Stimulated activated CD8-positive, alpha-beta memory T cell treated with anti-CD3 and anti-CD28 coated beads, Interleukin-15, amount 100 ng/mL, for 24 hours (primary cell): Measurements from ENCODE around the gene CLDND2.

Experiments
- DNase-seq: peaks from one replicate; pipeline ENCODE4 v3.0.0-alpha.2; 2020; ENCODE audit warnings: low read depth

Gene CLDND2

GRCh38 chr19:51382004-51382403 is 13.2 kb upstream of the CLDND2 start:
- no peak for DNase-seq

GRCh38 chr19:51380379-51380778 is 11.6 kb upstream of the CLDND2 start:
- no peak for DNase-seq

GRCh38 chr19:51377422-51377821 is 8.6 kb upstream of the CLDND2 start:
- no peak for DNase-seq

- no peak for DNase-seq
Observed at GRCh38 chr19:51375504-51376221, 6.9 kb upstream of the CLDND2 start.

- no peak for DNase-seq
Observed at GRCh38 chr19:51372649-51373504, 4.1 kb upstream of the CLDND2 start, which contains the start of gene NKG7. NKG7 (minus strand) TSS chr19:51372654; CDS start chr19:51372535, 119 bp downstream.

- no peak for DNase-seq
Observed at GRCh38 chr19:51372021-51372648, 3.3 kb upstream of the CLDND2 start.

GRCh38 chr19:51371186-51371690 is 2.4 kb upstream of the CLDND2 start:
- no peak for DNase-seq

- no peak for DNase-seq
Observed at GRCh38 chr19:51370230-51370629, 1.4 kb upstream of the CLDND2 start.

GRCh38 chr19:51367565-51368365 is 1.0 kb downstream of the CLDND2 start:
- DNase-seq = peak; percentile 97

- no peak for DNase-seq
Observed at GRCh38 chr19:51367255-51367564, 1.6 kb downstream of the CLDND2 start.

- DNase-seq = peak; percentile 76
Observed at GRCh38 chr19:51366389-51367254, 2.2 kb downstream of the CLDND2 start.

GRCh38 chr19:51365965-51366388 is 2.8 kb downstream of the CLDND2 start, which contains the start of gene ETFB:
ETFB (minus strand) TSS chr19:51366388; CDS start chr19:51366326, 62 bp downstream.
- DNase-seq = no peak

- DNase-seq = no peak
Observed at GRCh38 chr19:51365211-51365964, 3.4 kb downstream of the CLDND2 start.

GRCh38 chr19:51364200-51365106 is 4.3 kb downstream of the CLDND2 start:
- DNase-seq = no peak

GRCh38 chr19:51361239-51361638 is 7.6 kb downstream of the CLDND2 start:
- DNase-seq = no peak

GRCh38 chr19:51359294-51359693 is 9.5 kb downstream of the CLDND2 start:
- DNase-seq = no peak

- no peak for DNase-seq
Observed at GRCh38 chr19:51357952-51358351, 10.9 kb downstream of the CLDND2 start.

- no peak for DNase-seq
Observed at GRCh38 chr19:51356159-51356801, 12.5 kb downstream of the CLDND2 start.
